GM18505 (cell line): ENCODE measurements around the gene SUPT20H.
A peak's percentile ranks its signal among the peaks of the same experiment; 100 is the strongest.
"Not testable (repeated sequence)": the region's sequence is repeated elsewhere in the genome, so short reads cannot be mapped to it uniquely, and the experiment has no call there.

Source experiments
- ATAC-seq: cut with Tn5 transposase; IDR thresholded peaks from one replicate; pipeline ENCODE4 v1.9.1; 2021; ENCODE audit not compliant: unreplicated experiment
- POLR2A ChIP-seq: IDR thresholded peaks from 4 replicates; pipeline ENCODE4 v1.6.1; 2011; ENCODE audit warnings: borderline replicate concordance; ENCODE audit not compliant: insufficient read depth, insufficient read length; ENCODE audit errors: extremely low read depth

The SUPT20H gene

DNA sequence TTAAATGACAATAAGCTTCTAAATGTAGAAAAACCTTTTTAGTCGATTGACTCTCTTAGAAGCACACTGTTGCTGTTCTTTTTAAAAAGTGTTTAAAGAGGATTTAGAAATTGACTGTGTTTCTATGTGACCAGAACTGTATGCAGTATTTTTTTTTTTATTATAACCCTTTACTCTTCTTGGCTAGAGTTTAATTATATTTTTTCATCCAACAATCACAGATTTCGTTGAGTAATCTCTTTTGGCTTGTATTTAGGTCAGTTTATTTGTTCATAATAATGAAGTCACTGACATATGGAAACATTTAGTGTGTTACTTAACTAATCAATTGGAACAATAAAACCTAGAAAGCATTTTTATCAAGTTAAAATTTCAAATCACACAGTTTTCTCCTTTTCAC lies 26.1 kb upstream of the SUPT20H start:
- no peak for ATAC-seq
- no peak for TF ChIP-seq POLR2A

DNA sequence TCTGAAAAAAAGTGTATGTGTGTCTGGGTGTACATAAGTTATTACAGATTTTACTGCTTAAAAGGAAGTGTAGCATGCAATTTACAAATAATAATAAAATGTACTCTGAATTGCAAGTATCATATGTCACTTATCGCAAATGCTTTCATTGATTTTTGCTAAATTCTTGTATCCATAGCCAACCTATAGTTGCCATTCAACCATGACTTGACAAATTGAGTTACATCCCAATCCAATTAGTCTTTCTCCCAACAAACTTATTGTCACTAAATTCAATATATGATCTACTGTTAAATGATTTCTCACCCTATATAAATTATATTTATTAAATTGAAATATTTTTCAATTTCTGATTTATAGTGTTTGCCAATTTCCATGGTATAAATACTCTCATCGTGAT lies 17.3 kb upstream of the SUPT20H start:
- ATAC-seq: no peak
- no peak for TF ChIP-seq POLR2A

DNA sequence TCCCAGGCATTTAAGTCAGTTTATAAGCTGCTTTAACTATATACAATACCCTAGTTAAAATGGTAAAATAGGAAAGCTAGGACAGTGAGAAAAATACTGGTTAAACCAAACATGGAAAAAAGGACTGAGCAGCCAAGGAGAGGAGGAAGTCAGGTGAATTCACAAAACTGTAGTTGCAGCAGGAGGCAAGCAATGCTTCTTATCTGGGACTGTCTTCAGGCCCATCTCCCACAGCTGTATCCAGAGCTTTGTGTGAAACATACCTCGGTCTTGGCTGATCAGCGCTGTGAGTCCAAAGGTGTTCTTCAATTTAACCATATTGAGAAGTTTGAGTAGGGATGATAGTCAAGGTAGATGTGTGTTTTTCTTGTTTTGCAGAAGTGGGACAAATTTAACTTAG lies 15.7 kb upstream of the SUPT20H start:
- no peak for ATAC-seq
- TF ChIP-seq POLR2A: no peak

DNA sequence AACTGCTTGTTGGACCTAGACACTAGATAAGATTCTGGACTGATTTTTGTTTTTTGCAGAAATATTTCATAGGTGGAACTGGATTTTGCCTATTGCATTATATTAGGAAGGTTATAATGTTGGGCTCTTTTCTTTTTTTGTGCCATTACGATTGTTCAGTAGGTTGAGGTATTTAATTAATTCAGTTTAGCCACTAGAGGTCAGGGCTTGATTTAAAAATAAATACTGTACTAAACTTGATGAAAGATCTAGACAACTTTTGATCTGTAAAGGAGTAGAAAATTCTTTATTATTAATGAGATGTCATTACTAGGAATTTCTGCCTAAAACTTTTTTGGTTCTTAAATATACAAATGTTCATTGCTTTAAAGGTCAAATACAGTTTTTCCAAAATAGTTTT lies 15.2 kb upstream of the SUPT20H start:
- TF ChIP-seq POLR2A: no peak

DNA sequence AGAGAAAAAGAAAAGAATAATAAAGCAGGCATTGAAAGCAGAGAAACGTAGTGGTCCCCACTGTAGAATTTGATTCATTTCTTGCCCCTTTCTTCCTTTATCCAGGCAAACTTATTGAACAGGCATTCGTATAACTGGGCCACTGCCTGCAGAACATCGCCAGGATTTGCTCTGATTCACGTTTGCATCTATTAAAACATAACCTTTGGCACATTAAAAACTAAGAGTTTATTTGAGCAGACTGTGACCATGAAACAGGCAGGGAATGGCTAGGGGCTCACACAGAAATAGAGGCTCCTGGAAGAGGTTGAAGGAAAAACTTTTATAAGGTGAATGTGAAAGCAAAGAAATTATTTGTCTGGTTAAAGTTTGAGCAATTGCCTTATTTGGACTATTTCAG lies 12.5 kb upstream of the SUPT20H start:
- no peak for ATAC-seq

More for the DNA sequence above, 15.2 kb upstream of the SUPT20H start:
- ATAC-seq: no peak

DNA sequence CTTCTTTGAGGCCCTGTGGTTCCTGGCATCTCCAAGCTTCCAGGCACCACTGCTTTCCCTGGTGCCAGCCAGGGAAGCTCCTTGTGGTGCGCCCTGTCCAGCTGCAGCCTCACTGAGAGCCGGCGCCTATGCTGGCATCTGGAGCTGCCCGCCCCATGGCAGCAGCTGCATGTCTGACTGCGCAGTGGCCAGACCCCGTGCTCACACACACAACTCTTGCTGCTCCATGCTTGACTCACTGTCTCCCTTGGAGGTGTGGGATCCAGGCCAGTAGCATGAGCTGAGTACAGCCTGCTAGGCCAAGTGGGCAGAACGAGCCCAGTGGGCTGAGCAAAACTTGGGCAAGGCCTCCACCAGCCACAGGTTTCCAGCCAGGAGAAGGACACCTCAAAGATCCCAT lies 11.5 kb upstream of the SUPT20H start:
- no peak for TF ChIP-seq POLR2A
- no peak for ATAC-seq

More for the DNA sequence above, 12.5 kb upstream of the SUPT20H start:
- TF ChIP-seq POLR2A: no peak

DNA sequence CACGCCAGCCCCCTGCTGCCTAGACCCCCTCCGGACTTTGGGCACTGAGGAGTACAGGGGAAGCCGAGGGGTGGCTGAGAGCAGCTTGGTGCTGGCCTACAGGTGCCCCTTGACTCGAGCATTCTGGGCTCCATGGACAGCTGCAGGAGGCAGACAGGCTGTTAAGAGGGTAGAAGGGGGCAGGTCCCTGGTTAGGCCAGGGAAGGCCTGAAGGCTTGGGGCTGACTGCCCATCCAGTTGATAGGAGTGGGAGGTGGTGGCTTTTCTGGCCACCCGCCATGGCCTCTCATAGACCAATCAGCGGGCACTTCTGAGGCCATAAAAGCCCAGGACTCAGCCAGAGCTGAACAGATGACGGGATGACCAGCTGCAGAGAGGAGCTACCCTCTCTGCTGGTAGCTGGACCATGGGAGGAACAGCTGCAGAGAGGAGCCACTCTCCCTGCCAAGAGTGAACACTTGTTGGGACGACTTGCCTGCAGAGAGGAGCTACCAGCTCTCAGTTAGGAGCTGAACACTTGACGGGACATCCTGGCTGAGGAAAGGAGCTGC lies 10.7 kb upstream of the SUPT20H start:
- no peak for TF ChIP-seq POLR2A
- ATAC-seq: no peak

DNA sequence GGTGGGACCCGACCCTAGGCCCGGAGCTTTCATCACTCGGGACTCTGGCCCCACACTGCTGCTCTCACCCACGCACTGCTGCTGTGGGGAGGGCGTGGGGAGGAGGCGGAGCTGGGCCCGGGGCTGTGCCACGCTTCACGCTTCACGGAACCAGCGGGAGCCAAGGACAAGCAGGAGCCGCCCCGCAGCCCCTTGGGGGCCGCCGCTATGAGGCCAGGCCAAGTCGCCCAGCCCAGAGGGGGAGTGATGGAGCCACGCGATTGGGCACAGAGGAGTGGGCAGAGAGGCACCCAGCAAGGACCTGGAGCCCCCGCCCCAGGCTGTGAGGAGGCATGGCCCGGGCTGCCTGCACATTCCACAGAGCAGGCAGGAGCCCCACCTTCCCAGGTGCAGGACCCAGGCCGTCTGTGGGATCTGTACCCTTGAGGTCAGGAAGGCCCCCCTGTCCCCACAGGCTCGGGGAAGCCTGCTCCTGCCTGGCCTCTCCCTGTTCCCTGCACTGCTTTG lies 10.2 kb upstream of the SUPT20H start:
- ATAC-seq: no peak
- no peak for TF ChIP-seq POLR2A

DNA sequence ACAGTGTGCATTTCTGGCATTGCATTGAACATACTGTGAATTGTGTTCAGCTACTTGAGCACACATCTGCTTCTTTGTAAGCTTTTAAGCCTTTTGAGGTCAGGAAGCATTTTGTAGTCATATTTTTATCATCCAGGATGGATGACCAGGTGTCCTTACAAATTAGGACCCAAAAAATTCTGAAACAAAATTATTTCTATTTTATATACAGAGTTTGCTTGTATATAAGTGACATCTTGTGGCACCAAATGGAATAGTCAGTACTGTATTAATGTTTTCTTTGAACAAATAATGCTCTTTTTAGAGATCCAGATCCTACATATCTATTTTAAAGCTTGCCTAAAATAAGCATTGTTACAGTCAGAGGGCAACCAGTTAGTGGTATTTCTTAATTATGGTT lies 9.5 kb upstream of the SUPT20H start:
- TF ChIP-seq POLR2A: no peak
- no peak for ATAC-seq

DNA sequence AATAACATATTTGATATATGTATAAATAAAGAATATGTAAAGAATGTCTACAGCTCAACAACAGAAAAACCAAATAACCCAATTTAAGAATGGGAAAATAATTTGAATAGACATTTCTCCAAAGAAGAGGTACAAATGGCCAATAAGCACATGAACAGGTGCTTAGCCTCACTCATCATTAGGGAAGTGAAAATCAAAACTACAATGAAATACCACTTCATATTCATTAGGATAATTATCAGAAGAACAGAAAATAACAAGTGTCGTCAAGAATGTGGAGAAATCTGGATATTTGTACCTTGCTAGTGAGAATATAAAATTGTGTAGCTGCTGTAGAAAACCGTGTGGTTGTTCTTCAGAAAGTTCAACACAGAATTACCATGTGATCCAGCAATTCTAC lies 8.4 kb upstream of the SUPT20H start:
- TF ChIP-seq POLR2A: no peak
- ATAC-seq: no peak

DNA sequence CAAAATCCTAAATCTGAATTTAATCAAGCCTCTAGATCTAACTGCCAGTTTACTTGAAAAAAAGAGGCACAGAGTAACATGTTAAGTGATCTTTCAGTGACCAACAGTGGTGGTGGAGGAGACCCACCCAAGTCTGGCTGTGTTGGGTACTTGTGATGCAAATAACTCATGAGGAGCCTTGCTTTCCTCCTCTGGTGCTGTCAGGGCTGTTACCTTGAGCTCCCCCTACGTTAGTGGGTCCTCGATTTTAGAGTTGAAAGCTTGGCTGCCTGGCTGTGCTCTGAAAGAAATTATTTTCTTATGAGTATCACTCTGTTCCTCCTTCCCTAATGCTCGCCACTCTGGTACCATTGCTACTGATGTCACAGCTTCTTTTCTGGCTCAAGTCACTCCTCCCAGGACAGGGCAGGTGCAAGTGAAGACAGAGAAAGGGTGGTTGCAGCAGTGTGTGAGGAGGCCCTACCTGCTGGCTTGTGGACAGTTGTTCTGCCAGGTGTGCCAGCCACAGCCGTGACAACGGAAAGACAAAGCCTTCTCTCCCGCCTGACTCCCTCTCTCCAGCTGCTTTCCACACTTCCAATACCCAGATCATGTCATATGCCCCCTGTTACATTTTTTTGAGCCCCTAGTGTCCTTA lies 6.5 kb upstream of the SUPT20H start:
- ATAC-seq: no peak
- TF ChIP-seq POLR2A: no peak

DNA sequence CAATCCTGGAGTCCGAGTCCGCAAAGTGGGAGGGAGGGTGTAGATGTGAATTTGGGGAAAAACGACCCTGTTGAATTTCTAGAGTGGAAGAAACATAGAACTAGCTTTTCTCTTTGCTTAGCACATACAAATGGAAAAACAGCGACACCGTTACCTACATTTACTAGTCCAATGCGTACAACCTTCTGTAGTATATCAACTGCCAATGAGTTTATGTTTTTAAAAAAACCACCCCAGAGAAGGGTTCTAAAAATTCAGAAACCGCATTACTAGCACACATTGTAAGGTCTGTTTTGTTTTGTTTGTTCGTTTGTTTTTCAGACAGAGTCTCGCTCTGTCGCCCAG lies 332 bp upstream of the SUPT20H start:
- peak; percentile 24 for ATAC-seq
- no peak for TF ChIP-seq POLR2A

DNA sequence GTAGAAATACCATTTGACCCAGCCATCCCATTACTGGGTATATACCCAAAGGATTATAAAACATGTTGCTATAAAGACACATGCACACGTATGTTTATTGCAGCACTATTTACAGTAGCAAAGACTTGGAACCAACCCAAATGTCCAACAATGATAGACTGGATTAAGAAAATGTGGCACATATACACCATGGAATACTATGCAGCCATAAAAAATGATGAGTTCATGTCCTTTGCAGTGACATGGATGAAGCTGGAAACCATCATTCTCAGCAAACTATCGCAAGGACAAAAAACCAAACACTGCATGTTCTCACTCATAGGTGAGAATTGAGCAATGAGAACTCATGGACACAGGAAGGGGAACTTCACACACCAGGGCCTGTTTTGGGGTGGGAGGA lies 3.3 kb downstream of the SUPT20H start:
- ATAC-seq: not testable (repeated sequence)

DNA sequence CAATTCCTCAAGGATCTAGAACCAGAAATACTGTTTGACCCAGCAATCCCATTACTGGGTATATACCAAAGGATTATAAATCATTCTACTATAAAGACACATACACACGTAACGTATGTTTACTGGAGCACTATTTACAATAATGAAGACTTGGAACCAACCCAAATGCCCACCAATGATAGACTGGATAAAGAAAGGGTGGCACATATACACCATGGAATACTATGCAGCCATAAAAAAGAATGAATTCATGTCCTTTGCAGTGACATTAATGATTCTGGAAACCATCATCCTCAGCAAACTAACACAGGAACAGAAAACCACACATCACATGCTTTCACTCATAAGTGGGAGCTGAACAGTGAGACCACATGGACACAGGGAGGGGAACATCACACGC lies 6.4 kb downstream of the SUPT20H start:
- not testable (repeated sequence) for ATAC-seq

DNA sequence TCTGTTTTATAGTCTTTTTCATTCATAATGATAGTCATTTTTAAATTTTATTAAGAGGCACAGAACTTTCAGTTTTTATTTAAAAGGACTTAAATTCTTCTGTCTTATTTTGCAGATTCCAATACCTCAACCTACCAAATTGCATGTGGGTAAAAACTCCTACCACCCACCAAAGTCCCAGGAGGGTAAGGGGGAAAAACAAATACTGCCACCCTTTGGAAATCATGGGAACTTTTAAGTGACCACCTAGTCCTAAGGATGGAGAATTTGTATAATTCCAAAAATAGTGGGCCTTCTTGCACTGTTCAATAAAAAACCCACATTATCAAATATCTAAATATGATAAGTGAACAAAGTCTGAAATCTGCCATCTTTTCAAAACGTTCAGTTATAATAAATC lies 9.7 kb downstream of the SUPT20H start:
- no peak for TF ChIP-seq POLR2A
- ATAC-seq: no peak
